Endothelial cell of umbilical vein (primary cell): Measurements from ENCODE around the gene SESN2. TPM values are rescaled to one million over a fixed set of nuclear protein-coding genes. Genes with fewer than 3 reads are reported as not detected.

Source experiments
- BruUV-seq: library from RNA; stranded (reverse); fragments of 400-500 nt; replicated peaks from 2 replicates; lab custom pipeline; 2021; lab: Mats Ljungman, UMichigan
- CTCF ChIA-PET: fragments of 300-600, 350-600 bp; sonication (Branson Sonifier 250); formaldehyde crosslinking; loops from one replicate; lab custom pipeline; 2021; ENCODE audit warnings: antibody characterized with exemption, inconsistent platforms; lab: Charles Lee
- POLR2A ChIA-PET: fragments of 300-600, 350-600 bp; sonication (Branson Sonifier 250); formaldehyde crosslinking; loops from one replicate; lab custom pipeline; 2021; ENCODE audit warnings: antibody characterized with exemption, inconsistent platforms; lab: Charles Lee
- DNase-seq: peaks from one replicate; pipeline ENCODE4 v3.0.0-alpha.2; 2011; ENCODE audit warnings: low read depth, low spot score
- FAIRE-seq: peaks from 2 replicates; lab custom pipeline; 2011; peaks lifted over from hg19 to GRCh38; lab: Jason Lieb, UNC
- H2AFZ ChIP-seq: 2 replicates; pipeline ENCODE4 v1.6.0; 2012; ENCODE audit warnings: low read depth, low read length, control low read depth, inconsistent platforms
- H3K27ac ChIP-seq: 2 replicates; pipeline ENCODE4 v1.5.1; 2011; ENCODE audit warnings: low read depth, mild to moderate bottlenecking, control low read depth, low read length, moderate library complexity; ENCODE audit not compliant: insufficient read depth
- H3K27me3 ChIP-seq, 2 experiments: 2 replicates each; pipeline versions ENCODE4 v1.6.0 to v1.6.1; 2011; ENCODE audit warnings: low read length in 2 of 2, mixed read lengths in 1 of 2; ENCODE audit not compliant: control insufficient read depth in 2 of 2, insufficient read depth in 2 of 2
- H3K36me3 ChIP-seq, 2 experiments: 2 replicates in 1 of 2; 3 replicates in 1 of 2; pipeline ENCODE4 v1.5.1; 2011; ENCODE audit warnings: low read length in 2 of 2, mild to moderate bottlenecking in 1 of 2, moderate library complexity in 1 of 2; ENCODE audit not compliant: control insufficient read depth in 2 of 2, insufficient read depth in 2 of 2; ENCODE audit errors: extremely low read depth in 1 of 2
- H3K4me1 ChIP-seq: 3 replicates; pipeline ENCODE4 v1.5.1; 2011; ENCODE audit warnings: mild to moderate bottlenecking, low read length; ENCODE audit not compliant: control insufficient read depth, insufficient read depth; ENCODE audit errors: extremely low read depth
- H3K4me2 ChIP-seq: 2 replicates; pipeline ENCODE4 v1.6.1; 2011; ENCODE audit warnings: low read length, control low read depth, mixed read lengths; ENCODE audit not compliant: insufficient read depth
- H3K4me3 ChIP-seq, 3 experiments: fragments of 200-600 bp in 1 of 3; sonication (generic), shearing (Covaris generic) in 1 of 3; replicated peaks in 1 of 3; 2 replicates each; pipeline ENCODE4 v1.5.1; 2011 to 2016; ENCODE audit warnings: control low read depth in 3 of 3, low read length in 3 of 3, mild to moderate bottlenecking in 2 of 3, inconsistent platforms in 1 of 3, low read depth in 1 of 3, moderate library complexity in 1 of 3; ENCODE audit not compliant: insufficient read depth in 1 of 3
- H3K79me2 ChIP-seq: 2 replicates; pipeline ENCODE4 v1.6.0; 2012; ENCODE audit warnings: low read length, inconsistent platforms; ENCODE audit not compliant: control insufficient read depth, insufficient read depth
- H3K9ac ChIP-seq: replicated peaks from 2 replicates; pipeline ENCODE3; 2011; ENCODE audit warnings: low read length, control low read depth; ENCODE audit not compliant: insufficient read depth; ENCODE audit errors: extremely low read depth
- H3K9me1 ChIP-seq: replicated peaks from 3 replicates; pipeline ENCODE4 v1.6.0; 2011; ENCODE audit warnings: mild to moderate bottlenecking, low read length; ENCODE audit not compliant: control insufficient read depth, insufficient read depth; ENCODE audit errors: extremely low read depth
- H3K9me3 ChIP-seq: replicated peaks from 2 replicates; pipeline ENCODE4 v1.5.1; 2012; ENCODE audit warnings: low read length, inconsistent platforms; ENCODE audit not compliant: control insufficient read depth, insufficient read depth
- H4K20me1 ChIP-seq: replicated peaks from 2 replicates; pipeline ENCODE3; 2011; ENCODE audit warnings: mild to moderate bottlenecking, low read length; ENCODE audit not compliant: control insufficient read depth, insufficient read depth; ENCODE audit errors: extremely low read depth
- EZH2 ChIP-seq: IDR thresholded peaks from 2 replicates; pipeline ENCODE4 v1.6.1; 2012; ENCODE audit warnings: borderline replicate concordance, low read depth, mild to moderate bottlenecking, moderate library complexity, low read length, inconsistent platforms; ENCODE audit not compliant: severe bottlenecking
- FOS ChIP-seq: IDR thresholded peaks from 2 replicates; pipeline ENCODE4 v1.6.1; 2011; ENCODE audit warnings: mild to moderate bottlenecking, low read length, moderate library complexity, borderline replicate concordance; ENCODE audit not compliant: insufficient read depth
- GATA2 ChIP-seq: IDR thresholded peaks from 2 replicates; pipeline ENCODE4 v1.7.0; 2011; ENCODE audit warnings: low read depth, mild to moderate bottlenecking, moderate library complexity, mixed read lengths, low read length; ENCODE audit not compliant: insufficient read length, insufficient read depth
- JUN ChIP-seq: IDR thresholded peaks from 2 replicates; pipeline ENCODE4 v1.6.1; 2011; ENCODE audit warnings: borderline replicate concordance, low read depth; ENCODE audit not compliant: insufficient read length, insufficient read depth
- MYC ChIP-seq: IDR thresholded peaks from one replicate; pipeline ENCODE4 v1.6.1; 2011; ENCODE audit warnings: mild to moderate bottlenecking, low read depth, low read length
- POLR2A ChIP-seq: IDR thresholded peaks from 2 replicates; pipeline ENCODE4 v1.6.1; 2012; ENCODE audit warnings: low read depth, mild to moderate bottlenecking, control low read depth, low read length
- POLR2AphosphoS5 ChIP-seq: IDR thresholded peaks from 2 replicates; pipeline ENCODE4 v1.6.1; 2012; ENCODE audit warnings: low read depth, mild to moderate bottlenecking, control low read depth, low read length, moderate library complexity; ENCODE audit not compliant: insufficient read depth
- dilution Hi-C: fragments of 300-500 bp; cut with MboI; formaldehyde crosslinking; loops from one replicate; pipeline ENCODE4 v1.15.0; 2019; ENCODE audit warnings: low sequenced_read_pairs; ENCODE audit not compliant: extremely low pct_ligation_motif_present
- intact Hi-C: fragments of 100-400 bp; cut with micrococcal nuclease; formaldehyde crosslinking; loops from one replicate; pipeline ENCODE4 v1.10.0; 2022
- polyA plus RNA-seq, 4 experiments: library from polyadenylated mRNA; depleted of rRNA in 3 of 4; stranded (reverse) in 3 of 4; unstranded in 1 of 4; fragments of >200 nt; gene quantifications; 2 replicates each; pipeline versions ENCODE4 v1.2.1 to v1.2.3, GENCODE V29; 2011 to 2012; ENCODE audit warnings: missing spikeins in 1 of 4
- total RNA-seq: library from RNA; stranded (reverse); gene quantifications from 2 replicates; pipeline ENCODE4 v1.2.3, GENCODE V29; 2021
- TF ChIP-seq, protein P1 (sequence below): IDR thresholded peaks from 2 replicates; pipeline ENCODE4 v1.6.1; 2011; ENCODE audit not compliant: insufficient read depth, insufficient read length
- TF ChIP-seq, protein P2 (sequence below), 2 donors: IDR thresholded peaks; 1 replicate in 1 of 2; 2 replicates in 1 of 2; pipeline ENCODE4 v1.5.1; 2011; ENCODE audit warnings: low read length in 2 of 2, mild to moderate bottlenecking in 2 of 2, moderate library complexity in 2 of 2, control low read depth in 1 of 2, inconsistent platforms in 1 of 2, low read depth in 1 of 2; ENCODE audit not compliant: insufficient read depth in 1 of 2; ENCODE audit errors: extremely low read depth in 1 of 2

Gene SESN2
- total and polyA plus RNA-seq, 2 donors (not counting 3 experiments of a cell fraction or from before 2014, with no cell fraction given): 11.6 to 13.2 TPM

DNA sequence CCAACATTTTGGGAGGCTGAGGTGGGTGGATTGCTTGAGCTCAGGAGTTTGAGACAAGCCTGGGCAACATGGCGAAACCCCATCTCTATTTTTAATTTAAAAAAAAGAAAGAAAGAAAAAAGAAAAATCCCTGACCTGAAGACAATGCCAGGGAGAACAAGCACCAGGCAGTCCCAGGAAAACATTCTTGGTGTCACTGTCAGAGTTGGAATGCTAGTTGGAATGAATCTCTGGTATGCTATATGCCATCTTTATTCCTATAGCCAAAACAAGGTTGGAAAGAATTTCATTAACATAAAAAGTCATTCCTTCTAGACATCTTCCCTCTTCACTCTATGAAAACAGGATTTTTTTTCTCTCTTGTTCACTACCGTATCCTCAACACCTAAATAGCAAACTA, 29.3 kb upstream of the SESN2 start:
- TF ChIP-seq MYC: no peak
- TF ChIP-seq EZH2: no peak
- TF ChIP-seq, protein P1, sequence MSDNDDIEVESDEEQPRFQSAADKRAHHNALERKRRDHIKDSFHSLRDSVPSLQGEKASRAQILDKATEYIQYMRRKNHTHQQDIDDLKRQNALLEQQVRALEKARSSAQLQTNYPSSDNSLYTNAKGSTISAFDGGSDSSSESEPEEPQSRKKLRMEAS: no peak
- no peak for TF ChIP-seq JUN
- TF ChIP-seq GATA2: no peak
- no peak for TF ChIP-seq POLR2AphosphoS5
- no peak for TF ChIP-seq POLR2A
- TF ChIP-seq, protein P2, sequence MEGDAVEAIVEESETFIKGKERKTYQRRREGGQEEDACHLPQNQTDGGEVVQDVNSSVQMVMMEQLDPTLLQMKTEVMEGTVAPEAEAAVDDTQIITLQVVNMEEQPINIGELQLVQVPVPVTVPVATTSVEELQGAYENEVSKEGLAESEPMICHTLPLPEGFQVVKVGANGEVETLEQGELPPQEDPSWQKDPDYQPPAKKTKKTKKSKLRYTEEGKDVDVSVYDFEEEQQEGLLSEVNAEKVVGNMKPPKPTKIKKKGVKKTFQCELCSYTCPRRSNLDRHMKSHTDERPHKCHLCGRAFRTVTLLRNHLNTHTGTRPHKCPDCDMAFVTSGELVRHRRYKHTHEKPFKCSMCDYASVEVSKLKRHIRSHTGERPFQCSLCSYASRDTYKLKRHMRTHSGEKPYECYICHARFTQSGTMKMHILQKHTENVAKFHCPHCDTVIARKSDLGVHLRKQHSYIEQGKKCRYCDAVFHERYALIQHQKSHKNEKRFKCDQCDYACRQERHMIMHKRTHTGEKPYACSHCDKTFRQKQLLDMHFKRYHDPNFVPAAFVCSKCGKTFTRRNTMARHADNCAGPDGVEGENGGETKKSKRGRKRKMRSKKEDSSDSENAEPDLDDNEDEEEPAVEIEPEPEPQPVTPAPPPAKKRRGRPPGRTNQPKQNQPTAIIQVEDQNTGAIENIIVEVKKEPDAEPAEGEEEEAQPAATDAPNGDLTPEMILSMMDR (IDR thresholded peaks at IDR 0.05; ENCODE audit: extremely low read depth in 1 of 2, insufficient read depth in 1 of 2, low read depth in 1 of 2, low read length in 2 of 2): no peak
- TF ChIP-seq FOS: no peak
- Histone ChIP-seq H3K4me2 (no peak overlapping the region), H3K4me3 (no peak overlapping the region), H3K9me1 (no peaks in the 10 kb centered on the region), H3K27me3 (no peaks in the 10 kb centered on the region), H3K36me3 (peaks cover 4% of the 10 kb centered on the region in 2 experiments), H4K20me1 (no peaks in the 10 kb centered on the region), H3K79me2 (peaks cover 32% of the 10 kb centered on the region), H3K9me3 (no peaks in the 10 kb centered on the region), H3K9ac (no peak overlapping the region), H3K4me1 (peaks cover 7% of the 10 kb centered on the region), H3K27ac (no peak overlapping the region), H2AFZ (no peak overlapping the region)
- no peak for FAIRE-seq
- intact Hi-C loops: no loop called here
- ChIA-PET CTCF (no interaction called here), POLR2A (no interaction called here)
- no TSS peak for BruUV-seq
- DNase-seq: no peak
- dilution Hi-C loops: no loop called here
